RKO (cell line): ENCODE measurements around the gene SPIB.
A peak's percentile ranks its signal among the peaks of the same experiment; 100 is the strongest.
"Not testable (repeated sequence)": the region's sequence is repeated elsewhere in the genome, so short reads cannot be mapped to it uniquely, and the experiment has no call there.

Source experiments
- DNase-seq: peaks from one replicate; pipeline ENCODE4 v3.0.0-alpha.2; 2016; ENCODE audit warnings: low spot score

Gene SPIB

DNA sequence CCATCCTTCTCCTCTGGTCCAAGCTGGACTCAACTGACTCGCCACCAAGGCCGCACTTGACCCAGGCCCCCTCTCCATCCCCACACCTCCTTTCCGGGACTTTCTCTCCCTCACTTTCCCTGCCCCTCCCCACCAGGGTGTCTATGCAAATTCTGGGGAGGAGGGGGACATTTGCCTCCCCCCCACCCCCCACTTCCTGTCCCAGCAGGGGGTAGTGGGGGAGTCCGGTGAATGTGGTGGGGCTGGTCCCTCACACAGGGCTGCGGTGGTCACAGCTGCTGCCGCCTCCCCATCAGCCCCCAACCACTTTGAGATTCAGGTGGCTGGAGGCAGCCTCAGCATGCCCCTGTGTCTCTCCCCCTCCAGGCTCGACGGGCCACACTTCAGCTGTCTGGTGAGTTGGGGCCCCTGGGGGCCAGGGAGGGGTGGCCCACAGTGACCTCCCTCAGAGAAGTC is 870 bp downstream of the SPIB start:
- no peak for DNase-seq

DNA sequence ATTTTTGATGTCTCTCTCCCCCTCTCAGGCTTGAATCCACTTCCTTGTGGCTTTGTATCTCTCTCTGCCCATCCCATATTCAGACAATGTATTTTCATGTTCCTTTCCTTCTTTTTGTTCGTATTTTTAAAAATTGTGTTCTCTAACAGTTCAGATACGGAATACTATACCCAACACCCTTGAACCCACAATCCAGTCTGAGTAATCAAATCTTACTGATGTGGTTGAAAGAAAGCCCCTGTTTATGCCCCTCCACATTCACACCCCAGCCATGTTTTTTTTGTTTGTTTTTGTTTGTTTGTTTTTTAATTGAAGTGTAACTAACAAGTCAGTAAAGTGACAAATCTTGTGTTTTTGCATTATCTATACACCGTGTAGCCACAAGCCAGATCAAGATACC is 1.4 kb downstream of the SPIB start:
- DNase-seq, result no peak

DNA sequence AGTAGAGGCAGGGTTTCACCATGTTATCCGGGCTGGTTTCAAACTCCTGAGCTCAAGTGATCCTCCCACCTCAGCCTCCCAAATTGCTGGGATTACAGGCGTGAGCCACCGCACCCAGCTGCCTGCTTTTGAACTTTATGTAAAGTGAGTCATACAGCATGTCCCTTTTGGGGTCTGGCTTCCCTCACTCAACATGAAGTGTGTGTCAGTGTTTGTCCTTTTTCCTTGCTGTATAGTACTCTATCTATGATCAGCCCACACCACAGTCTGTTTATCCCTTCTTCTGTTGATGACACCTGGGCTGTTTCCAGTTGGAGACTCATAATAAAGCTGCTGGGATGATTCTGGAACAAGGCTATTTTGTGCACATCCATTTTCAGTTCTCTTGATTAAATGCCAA is 2.1 kb downstream of the SPIB start:
- DNase-seq, result no peak

DNA sequence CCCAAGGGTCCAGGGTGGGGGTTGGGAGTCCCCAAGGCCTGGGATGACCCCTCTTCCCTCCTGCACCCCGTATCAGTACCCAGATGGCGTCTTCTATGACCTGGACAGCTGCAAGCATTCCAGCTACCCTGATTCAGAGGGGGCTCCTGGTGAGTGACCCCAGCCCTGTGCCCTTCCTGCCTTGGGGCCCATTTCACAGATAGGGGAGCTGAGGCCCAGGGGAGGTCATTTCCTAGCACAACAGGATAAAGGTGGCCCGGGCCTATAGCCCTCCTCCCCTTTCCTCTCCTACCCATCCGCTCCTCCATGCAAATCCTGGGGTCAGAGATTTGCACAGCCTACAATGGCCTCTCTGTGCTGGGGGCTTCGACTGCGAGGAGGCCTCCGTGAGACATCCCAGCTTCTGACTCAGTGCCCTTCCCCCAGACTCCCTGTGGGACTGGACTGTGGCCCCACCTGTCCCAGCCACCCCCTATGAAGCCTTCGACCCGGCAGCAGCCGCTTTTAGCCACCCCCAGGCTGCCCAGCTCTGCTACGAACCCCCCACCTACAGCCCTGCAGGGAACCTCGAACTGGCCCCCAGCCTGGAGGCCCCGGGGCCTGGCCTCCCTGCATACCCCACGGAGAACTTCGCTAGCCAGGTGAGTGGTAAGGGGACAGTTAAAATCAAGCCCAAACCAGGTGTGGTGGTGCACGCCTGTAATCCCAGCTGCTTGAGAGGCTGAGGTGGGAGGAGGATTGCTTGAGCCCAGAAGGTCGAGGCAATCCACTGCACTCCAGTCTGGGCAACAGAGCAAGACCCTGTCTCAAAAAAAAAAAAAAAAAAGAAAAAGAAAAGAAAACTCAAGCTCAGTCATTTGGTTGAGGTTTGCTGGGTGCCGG is 3.9 kb downstream of the SPIB start:
- no peak for DNase-seq

DNA sequence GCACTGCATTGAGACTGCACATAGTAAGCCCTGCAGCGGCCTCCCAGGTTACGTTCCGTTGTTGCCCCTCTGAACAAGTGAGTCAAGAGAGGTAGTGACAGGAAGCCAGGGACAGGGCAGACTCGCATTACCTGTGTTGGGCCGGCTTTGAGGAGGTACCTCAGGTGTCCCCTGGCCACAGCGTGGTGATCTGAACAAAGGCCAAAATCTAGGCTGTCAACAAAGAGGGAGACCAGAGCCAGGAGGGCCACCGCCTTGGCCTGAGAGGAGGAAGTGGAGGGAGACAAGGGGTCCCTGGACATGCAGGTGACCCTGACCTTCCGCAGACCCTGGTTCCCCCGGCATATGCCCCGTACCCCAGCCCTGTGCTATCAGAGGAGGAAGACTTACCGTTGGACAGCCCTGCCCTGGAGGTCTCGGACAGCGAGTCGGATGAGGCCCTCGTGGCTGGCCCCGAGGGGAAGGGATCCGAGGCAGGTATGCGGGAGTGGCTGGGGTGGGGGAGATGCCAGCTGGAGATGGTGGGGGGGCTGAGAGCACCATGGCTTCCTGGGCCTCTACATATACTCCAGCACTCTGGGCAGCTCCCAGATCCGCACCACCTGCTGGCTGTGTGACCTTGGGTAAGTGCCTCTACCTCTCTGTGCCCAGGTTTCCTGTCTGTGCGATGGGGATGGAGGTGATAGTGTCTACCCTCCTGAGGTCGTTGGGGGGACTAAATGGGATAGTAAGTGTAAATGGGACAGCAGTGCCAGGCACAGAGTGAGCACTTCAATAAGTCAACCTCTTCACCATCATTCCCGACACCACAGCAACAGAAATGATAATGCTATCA is 4.8 kb downstream of the SPIB start:
- DNase-seq, result no peak

DNA sequence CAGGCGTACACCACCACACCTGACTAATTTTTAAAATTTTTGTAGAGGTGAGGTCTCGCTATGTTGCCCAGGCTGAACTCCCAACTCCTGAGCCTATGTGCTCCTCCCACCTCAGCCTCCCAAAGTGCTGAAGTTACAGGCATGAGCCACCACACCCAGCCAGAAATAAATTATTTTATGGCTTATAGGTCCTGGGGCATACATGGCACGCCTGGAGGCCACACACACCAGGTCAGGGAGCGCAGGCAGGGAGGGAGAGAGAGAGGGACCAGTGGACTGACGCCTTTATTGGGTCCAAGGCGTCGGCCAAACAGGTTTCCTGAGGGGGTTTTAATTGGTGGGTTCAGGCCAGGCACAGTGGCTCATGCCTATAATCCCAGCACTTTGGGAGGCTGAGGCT is 6.8 kb downstream of the SPIB start:
- no peak for DNase-seq

DNA sequence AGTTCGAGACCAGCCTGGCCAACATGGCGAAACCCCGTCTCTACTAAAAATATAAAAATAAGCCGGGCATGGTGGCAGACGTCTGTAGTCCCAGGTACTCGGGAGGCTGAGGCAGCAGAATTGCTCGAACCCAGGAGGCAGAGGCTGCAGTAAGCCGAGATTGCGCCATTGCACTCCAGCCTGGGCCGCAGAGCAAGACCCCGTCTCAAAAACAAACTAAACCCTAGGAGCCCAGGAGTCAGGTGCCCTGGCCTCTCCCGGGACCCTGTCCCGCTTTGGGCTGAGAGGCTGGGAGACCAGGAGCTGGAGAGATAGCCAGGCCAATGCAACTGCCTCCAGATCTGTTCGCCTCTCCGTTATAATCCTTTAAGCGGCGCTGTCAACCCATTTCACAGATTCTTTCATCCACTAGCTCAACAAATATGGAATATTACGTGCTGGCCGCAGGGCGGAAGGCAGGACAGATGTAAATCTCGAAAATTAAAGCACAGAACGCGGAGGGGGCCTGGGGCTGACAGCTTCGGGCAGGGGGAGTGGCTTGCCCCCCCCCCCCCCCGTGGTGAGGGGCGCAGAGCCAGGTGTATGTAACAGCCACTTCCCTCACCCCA is 8.7 kb downstream of the SPIB start:
- no peak for DNase-seq

DNA sequence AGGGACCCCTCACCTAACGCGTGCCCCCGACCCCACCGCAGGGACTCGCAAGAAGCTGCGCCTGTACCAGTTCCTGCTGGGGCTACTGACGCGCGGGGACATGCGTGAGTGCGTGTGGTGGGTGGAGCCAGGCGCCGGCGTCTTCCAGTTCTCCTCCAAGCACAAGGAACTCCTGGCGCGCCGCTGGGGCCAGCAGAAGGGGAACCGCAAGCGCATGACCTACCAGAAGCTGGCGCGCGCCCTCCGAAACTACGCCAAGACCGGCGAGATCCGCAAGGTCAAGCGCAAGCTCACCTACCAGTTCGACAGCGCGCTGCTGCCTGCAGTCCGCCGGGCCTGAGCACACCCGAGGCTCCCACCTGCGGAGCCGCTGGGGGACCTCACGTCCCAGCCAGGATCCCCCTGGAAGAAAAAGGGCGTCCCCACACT is 9.3 kb downstream of the SPIB start:
- DNase-seq, result no peak

DNA sequence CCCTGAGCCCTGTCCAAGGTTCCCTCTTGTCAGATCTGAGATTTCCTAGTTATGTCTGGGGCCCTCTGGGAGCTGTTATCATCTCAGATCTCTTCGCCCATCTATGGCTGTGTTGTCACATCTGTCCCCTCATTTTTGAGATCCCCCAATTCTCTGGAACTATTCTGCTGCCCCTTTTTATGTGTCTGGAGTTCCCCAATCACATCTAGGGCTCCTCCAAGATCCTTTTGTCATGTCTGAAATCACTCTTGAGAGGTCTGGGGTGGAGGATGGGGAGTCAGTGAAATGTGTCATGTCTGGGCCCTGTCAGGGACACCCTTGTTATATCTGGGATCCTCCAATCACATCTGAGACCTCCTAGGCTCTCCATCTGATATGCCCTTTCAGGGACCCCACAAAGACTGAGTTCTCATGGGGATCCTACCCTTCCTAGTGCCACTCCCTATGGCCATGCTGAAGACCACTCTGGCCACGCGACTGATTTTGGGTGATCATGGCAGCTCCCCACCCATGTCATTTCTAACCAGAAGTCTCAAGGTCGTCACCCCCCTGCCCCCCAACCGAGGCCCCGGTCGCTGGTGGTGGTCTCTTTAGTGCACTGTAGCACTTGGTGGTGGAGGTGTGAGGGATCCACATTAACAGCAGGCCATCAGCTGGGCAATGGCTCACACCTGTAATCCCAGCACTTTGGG is 10.2 kb downstream of the SPIB start:
- no peak for DNase-seq

DNA sequence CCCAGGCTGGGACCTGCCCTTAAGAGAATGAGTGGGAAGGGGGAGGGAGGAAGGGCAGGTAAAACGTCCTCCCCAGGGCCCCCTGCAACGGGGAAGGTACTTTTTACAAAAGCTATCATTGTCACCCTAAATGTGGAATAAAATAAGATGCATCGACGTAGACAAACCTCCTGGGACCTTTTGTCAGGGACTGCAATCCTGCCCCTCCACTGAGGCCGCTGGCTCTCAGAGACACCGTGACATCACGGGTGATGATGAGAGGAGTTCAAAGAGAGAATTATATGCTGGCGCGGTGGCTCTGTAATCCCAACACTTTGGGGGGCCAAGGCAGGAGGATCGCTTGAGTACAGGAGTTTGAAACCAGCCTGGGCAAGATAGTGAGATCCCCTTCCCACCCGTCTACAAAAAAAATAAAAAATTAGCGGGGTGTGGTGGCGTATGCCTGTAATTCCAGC is 12.2 kb downstream of the SPIB start:
- DNase-seq, result no peak

DNA sequence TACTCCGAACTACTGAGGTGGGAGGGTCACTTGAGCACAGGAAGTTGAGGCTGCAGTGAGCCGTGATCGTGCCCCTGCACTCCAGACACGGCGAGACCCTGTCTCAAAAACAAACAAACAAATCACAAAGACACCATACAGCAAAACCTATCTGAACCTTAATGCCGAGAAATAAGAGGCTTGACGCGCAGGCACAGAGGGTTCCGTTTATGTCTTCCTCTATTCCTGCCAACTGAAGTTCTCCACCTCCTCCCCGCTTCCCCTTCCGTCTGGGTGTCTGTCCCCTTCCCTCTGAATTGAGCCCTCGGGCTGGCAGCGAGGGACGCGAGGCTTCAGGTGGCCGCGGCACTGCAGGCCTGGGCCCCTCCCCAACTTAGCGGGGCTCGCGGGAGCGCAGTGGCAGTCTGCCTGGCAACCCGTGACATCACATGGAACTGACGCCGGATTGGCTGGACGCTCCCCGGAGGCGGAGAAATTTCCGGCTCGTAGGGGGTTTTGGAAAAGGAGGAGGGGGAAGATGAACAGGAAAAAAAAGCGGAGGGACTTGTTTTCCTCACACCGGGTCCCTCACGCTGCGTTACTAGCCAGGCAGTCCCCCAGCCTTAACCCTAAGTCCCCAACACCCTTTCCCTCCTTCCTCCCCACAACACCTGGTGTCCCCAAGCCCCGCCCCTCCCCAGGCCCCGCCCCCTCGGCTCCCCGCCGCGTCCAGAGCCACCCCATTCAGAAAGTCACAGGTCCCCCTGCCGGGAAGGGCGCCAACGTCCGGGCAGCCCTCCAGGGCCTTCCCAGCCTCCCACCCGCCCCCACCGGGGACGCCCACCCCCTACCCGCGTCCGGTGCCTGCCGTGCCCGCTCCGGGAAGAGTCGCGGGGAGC is 12.8 kb downstream of the SPIB start:
- peak; percentile 69 for DNase-seq

DNA sequence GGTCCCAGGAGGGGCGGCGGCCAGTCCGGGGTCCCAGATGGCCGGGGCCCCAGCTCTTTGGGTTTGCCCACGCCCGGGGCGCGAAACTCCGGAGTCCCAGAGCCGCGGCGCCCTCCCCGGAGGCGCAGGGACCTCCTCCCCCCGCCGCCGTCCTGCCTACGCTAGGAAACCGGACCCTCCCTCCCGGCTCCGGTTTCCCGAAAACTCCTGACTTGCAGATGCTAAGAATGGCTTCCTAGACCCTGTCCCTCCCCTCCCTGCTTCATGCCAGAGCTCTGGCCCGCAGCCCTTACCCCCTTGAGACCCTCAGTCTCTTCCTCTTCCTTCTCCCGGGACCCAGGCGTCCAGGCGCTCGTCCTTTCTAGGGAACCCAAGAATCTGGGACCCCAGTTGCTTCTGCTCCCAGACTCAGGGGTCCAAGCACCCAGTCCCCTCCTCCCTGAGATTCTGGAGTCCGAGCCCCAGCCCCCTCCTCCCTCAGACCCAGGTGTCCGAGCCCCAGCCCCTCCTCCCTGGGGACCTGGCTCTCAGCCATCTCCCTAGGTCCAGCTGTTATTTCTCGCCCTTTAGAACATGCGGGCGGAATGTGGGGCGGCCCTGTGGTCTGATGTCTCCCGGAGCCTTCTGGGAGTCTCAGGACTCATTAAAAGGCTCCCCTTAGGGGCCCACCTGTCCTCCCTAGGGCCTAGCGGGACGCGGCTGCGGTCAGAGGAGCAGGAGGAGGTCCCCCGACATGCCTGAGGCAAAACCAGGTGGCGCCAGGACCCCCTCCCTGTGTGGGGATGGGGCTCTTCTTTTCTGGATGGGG is 13.7 kb downstream of the SPIB start, which contains the start of gene MYBPC2:
Gene MYBPC2 (plus strand): TSS at position 672 of the 808 bp plus-strand sequence. CDS start 62 bp downstream, at position 734.
- DNase-seq, result no peak

DNA sequence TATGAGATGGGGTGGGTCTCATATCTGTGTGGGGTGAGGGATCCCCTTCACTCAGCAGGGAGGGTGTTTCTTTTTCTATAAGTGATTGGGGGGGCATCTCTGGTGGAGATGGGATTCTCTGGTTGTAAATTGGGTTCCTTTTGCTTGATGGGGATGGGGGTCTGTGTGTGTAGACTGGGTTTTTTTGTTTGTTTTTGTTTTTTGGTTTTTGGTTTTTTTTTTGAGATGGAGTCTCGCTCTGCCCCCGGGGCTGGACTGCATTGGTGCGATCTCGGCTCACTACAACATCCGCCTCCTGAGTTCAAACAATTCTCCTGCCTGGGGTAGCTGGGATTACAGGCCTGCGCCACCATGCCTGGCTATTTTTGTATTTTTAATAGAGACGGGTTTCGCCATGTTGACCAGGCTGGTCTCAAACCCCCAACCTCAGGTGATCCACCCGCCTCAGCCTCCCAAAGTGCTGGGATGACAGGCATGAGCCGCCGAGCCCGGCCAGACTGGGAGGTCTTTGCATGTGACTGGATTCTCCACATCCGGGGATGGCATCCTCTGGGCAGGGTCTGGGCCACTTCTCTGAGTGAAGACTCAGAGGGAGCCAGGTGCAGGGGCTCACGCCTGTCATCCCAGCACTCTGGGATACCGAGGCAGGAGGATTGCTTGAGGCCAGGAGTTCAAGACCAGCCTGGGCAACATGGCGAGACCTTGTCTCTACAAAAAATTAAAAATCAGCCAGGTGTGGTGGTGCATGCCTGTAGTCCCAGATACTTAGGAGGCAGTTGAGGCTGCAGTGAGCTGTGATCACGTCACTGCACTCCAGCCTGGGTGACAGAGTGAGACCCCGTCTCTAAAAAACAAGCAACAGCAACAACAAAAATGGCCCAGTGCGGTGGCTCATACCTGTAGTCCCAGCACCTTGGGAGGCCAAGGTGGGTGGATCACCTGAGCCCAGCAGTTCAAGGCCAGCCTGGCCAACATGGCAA is 14.8 kb downstream of the SPIB start:
- DNase-seq, result no peak

DNA sequence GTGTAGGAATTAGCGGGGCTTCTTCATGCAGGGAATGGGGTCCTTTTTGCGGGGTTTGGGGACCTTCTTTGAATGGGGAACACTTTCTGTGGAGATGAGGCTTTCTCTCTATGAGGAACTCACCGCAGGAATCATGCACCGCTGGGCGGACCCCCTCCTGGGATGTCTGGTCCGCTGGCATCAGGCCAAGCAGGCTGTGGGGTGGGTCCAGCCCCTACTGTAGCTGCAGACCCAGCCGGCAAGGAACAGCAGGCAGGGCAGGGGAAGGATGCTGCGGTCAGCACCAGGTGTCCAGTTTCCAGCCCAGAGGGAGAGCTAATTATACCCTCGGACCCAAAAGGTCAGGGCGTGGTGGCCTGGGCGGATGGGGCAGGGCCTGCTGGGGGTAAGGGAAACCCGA is 15.8 kb downstream of the SPIB start:
- no peak for DNase-seq

DNA sequence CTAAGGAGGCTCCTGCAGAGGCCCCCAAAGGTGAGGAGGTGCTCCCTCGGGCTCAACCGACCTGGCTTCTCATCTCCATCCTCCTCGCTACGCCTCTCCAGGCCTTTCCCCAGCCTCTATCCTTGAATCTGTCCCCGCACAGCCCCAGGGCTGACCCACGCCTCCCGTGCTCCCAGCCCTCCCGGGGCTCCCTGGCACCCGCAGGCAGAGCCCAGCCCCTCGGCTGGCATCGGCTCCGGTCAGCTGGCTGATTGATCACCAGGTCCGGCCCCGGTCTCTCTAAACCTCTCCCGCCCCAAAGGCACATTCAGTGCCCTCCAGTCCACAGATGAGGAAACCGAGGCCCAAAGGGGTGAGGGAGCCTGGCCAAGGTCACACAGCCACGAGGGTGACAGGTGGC is 16.5 kb downstream of the SPIB start:
- DNase-seq, result no peak

DNA sequence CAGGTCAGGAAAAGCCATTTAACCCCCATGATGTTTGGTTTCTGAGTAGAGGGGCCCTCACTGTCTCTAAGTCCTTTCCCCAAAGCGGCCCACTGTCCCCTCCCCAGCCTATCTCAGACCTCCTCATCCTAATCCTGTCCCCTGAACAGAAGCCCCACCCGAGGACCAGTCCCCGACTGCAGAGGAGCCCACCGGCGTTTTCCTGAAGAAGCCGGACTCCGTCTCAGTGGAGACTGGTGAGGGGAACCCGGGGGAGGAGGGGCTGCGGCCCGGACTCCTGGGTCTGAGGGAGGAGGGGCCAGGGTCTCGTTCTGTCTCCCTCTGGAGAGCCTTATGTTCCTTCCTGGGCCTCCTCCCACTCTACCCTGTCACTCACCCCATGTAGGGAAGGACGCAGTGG is 16.9 kb downstream of the SPIB start:
- DNase-seq, result no peak

DNA sequence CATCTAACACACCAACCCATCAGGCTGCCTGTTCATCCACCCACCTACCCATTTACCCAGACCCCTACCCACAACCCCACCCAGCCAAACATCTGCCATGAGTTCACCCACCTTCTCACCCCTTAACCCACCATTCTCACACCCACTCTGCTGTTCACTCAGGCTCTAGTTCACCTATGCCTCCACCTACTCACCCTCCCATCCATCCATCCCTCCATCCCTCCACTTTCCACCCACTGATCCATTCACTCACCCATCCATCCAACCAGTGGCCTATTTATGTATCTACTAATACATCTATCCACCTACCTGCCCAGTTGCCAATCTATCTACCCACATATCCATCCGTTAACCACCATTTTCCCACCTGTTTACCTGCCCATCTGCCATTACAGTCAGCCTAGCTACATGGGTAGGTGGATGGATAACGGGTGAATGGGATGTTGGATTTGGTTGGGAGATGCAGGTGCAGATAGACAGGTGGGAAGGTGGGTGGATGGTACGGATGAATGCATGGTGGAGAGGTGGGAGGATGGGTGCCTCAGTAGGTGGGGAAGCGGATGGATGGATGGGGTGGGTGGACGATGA is 19.2 kb downstream of the SPIB start:
- DNase-seq, result no peak

DNA sequence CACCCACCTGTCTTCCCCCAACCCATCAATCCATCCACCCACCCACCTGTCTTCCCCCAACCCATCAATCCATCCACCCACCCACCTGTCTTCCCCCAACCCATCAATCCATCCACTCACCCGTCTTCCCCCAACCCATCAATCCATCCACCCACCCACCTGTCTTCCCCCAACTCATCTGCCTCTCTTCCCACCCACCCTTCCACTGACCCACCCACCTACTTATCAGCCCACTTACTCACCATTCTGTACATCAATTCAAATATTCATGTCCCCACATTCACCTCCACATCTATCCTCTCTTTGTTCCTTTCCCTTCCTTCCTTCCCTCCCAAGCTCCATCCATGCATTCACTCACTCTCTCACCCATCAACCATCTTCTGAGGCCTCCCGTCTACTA is 20.4 kb downstream of the SPIB start:
- not testable (repeated sequence) for DNase-seq
